HG02642 (cell line): ENCODE results near the gene ZBTB7C.

Experiments
- ATAC-seq: cut with Tn5 transposase; IDR thresholded peaks from one replicate; pipeline ENCODE4 v1.9.1; 2021; ENCODE audit warnings: mild to moderate bottlenecking; ENCODE audit not compliant: unreplicated experiment, poor library complexity

Gene ZBTB7C

DNA sequence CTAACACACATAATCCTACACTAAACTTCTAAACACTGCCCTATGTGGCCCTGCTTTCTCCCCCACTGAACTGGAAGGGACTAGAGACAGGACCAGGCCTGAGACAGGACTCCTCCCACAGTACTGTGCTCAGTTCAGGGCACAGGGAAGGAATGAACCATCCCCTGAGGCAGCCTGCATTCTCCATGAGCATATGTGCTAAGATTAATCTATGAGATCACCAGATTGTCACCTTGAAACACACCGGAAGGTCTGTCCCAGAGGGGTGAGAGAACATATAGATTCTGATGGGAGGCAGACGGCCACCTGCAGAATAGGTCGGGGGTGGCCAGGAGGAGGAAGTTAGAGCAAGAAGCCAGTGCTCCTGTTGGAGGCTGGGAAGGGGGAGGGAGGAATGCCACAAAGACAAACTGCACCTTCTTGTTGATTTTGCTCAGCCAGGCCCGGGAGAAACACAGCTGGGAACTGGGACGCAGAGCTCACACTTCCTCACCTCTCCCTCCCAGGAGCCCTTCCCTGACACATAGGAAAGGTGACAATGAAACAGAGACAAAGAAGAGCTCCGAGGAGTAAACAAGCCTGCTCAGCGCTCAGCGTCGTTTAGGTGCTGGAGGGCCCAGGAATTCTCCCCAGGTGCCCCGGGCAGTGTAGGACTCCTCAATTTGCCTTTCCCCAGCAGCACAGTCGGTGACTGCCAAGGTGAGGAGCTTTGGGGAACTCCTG is 52.1 kb downstream of the ZBTB7C start:
- no peak for ATAC-seq

DNA sequence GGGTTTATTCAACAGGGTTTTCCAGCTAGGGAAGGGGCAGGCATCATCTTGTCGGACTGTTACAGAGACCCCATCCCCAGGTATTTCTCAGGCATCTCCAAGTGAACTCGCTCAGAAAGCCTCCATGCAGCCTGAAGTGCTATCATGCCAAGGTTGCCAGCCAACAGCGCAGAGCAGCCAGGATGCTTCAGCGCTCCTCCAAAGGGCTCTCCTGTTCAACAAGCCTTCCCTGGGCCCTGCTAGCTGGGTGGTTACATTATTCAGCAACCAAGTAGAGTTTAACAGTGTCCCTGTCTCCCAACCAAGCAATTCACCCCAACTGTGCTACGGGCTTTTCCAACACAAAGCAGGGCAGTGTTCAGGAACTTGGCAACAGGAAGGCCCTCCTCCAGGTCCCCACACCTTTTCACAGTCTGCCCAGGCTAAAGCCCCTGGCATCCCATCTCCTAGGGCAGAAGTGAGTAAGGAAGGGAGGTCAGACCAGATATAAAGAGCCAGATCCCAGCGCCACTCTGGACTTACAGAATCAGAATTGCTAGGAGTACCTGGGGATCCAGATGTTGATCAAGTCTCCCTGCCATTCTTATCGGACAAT is 52.9 kb downstream of the ZBTB7C start:
- ATAC-seq: no peak

DNA sequence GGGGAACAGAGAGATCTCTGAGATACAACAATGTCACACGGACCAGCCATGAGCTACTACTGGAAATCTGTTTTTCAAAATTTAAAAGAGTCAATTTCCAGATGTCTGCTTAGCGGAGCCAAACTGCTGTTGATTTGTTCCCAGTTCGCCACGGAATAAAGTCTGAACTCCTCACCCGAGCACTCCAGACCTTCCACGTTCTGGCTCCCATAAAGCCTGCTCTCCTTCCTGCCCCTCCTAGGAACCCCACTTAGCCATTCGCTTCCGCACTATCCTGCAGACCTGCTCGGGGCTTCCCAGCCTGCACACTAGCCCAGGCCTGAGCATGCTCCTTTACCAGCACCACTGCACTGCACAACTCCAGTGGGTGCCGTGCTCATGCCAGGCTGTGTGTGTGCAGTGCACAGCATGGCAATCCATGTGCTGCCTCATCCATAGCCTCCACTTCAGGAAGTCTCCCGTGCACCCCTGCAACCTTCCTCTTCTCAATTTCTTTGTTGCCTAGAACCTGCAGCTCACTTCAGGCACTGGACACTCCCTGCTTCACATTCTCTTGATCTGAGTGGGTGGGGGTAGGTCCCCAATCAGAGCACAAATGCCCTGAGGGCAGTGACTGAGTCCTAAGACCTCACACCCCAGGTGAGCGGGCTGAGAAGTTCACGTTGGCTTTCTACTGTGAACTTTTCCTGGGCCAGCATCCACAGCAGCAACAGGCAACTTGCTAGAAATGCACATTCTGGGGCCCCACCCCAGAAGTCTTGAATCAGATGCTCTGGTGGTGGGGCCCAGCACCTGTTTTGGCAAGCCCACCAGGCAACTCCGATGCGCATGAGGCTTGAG is 53.7 kb downstream of the ZBTB7C start:
- no peak for ATAC-seq

DNA sequence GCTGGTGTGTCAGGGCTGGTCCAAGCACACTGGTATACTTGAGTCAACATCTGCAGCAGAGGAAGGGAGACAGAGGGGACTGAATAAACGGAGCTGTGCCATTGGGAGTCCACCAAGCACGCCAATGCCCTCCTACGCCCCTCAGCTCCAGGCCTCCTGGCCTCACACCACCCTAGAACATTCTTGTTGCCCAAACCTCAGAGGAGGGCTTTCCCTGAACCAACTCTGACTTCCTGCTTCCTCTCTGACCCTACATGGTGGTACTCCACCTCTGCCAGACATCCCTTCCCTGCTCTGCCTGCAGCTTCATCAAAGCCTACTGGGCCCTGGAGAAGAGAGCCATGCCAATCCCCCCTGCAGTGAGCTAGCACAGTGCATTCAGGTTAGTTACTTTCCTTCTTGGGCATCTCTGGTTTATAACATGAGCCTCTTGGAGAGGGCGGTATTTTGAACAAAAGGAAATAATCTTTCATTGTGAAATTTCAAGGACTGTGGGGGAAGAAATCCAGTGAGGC is 54.4 kb downstream of the ZBTB7C start:
- ATAC-seq: no peak

DNA sequence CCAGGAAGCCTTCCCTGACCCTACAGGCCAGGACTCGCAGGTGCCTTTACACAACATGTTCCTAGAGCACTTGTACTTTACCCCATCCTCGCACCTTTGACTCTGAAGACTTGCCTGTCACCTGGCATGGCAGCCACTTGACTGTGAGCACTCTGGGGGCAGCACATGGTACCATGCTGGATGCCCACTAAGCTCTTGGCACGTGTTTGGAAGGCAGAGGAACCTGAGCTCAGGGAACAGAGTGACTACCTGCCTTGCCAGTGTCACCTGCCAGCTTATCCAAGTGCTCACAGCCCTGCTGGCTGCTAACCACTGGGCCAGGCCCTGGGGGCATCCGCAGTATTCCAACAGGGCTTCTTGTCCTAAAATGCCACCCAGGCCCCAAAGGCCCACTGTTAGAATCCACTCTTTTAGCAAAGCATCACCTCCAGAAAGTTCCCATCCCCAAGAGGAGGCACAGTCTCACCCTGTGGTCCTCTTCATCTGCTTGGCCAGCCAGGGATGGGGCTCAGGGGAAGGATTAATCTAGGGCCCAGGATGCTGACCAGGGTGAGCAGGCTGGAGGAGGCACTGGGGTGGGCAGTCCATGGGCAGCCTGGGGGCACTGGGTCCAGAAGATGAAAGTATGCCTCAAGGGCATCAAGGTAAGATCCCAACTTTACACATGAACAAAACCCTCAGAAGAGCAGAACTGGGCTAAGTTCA is 57.0 kb downstream of the ZBTB7C start:
- no peak for ATAC-seq

DNA sequence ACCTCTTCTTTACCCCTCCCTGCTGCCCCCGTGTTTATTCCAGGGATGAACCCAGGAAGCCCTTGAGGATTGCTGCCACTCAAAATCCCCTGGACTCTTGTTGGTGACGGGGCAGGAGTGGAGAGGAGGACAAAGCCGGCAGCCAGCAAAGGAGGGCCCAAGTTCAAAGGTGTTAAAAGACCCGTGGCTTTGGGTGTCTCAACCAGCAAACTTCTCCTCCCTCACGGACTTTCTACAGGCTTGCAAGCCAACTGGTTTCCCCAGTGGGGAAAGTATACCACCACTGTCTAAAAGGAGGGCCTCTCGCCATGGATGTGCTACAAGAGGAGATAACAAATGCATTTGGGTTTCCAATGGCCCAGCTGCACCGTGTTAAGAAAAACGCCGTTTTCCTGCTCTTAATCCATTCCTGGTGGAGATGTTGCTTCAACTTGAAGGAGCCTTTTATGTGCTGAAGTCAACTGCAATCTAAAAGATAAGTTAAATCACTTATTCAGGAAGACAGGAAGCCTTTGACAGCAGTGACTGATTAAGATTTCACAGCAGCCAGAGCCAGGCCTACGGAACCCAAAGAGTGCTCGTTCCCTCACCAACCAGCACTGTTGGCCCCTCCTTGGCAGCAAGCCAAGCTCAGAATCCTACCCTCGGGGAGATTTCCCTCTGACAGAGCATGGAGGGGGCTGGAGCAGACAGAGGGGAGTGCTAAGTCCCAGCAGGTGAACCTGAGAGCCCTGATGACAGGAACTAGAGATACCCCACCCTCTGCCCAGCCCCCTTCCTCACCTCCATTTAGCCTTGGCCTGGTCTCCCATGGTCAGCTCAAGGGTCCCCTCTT is 57.8 kb downstream of the ZBTB7C start:
- ATAC-seq: no peak

DNA sequence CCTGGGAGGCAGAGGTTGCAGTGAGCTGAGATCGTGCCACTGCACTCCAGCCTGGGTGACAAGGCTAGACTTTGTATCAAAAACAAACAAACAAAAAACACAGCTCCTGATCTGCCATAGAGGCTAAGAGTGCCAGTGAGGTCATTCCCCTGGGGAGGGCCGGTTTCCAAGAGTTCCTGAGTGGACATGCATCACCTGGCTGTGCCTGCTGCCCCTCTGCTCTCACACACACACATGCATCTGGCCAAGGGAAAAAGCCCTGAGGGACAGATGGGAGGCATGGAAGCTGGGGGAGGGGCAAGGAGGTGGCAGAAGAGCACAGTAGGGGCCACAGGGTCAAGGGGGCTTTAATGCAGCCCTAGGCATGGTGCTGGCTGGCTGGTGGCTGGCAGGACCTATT is 60.4 kb downstream of the ZBTB7C start:
- no peak for ATAC-seq

DNA sequence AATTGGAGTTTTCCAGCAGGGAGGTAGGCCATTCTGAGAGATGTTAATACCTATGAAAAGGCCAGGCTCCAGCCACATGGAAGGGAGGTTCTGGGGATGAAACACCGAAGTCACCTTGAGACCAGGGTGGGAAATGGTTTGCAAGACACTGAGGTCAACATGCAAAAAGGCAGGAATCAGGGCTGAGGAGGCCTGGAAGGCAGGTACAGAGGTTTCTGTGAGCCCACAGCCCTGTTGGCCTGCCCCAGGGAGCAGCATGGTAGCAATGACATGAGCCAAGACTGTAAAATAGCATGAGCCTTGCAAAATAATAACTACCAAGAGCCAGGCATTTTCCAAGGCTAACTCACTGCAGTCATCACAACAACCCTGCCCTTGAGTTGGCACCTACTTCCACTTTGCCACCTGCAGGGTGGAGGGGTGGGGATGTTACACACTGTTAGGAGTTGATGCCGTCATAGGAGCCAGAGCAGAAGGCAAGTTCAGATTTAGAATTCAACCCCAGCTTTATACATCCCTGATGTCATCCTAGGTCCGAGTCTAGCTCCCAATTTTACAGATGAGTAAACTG is 61.3 kb downstream of the ZBTB7C start:
- ATAC-seq: no peak

DNA sequence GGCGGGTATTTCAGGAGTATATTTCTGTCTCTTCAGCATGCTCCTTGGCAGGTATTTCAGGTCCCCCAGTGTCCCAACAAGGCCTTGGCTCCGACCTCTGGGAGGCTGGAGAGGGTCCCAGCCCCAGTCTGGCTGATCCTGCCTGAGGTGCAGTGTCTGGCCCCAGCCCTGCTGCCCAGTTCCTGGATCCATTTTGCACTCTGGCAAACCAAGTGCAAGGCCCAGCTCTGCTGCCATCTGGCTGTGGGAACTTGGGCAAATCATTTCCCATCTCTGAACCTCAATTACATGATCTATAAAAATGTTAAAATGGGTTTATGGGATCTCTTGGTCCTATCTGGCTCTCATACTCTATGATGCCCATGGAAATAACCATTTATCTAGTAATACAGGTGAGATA is 63.6 kb downstream of the ZBTB7C start:
- ATAC-seq: no peak

DNA sequence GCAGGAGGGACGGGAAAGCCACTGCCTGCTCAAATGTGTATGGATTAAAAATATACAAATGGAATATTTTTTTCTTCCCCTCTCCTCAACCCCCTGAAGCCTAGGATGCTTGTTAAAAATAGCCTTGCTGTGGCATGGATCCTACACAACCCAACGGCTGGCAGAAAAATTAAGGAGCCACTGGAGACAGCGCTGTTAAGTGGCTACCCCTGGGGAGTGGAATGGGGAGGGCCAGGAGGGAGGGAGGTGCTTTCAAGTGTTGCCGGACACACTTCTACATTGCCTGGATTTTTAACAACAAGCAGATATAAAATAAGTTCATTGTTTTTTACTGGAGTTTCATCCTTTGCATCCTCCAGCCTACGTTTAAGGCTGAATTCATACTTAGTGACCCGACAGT is 66.6 kb downstream of the ZBTB7C start:
- ATAC-seq: no peak

DNA sequence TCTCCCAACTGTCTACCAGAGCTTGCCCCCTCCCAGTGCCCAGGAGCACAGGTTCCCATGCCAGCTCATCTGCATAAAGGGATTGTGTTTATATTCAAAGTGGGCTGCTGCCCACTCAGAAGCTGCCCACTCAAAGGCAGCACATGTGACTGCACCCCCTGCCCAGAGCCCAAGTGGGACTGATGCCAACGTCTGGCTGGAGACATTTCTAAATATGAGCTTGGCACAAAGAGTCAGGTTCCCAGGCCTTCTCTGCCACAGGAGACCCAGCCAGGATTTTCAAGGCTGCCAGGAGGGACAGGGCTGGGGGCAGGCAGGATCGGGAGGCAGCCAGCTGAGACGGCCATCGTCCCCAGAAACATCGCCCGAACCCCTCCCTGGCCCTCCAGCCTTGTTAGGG is 67.1 kb downstream of the ZBTB7C start:
- no peak for ATAC-seq

DNA sequence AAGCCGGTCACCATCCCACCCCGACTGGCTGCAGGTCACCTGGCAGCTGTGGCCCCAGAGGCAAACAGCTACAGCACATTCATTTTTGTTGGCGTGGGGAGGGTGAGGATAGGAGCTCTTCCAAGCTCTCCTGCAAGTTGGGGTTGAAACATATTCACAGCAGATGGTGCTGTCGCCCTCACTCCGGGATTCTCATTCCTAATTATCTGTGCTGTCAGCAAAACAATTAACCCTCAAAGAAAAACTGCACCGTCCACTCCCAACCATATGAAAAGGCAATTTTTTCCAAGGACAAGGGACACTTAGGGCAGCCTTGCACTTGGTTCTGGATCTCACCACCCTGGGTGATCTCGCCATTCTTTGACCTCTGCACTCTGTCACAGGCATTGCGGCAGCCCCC is 68.6 kb downstream of the ZBTB7C start:
- no peak for ATAC-seq

DNA sequence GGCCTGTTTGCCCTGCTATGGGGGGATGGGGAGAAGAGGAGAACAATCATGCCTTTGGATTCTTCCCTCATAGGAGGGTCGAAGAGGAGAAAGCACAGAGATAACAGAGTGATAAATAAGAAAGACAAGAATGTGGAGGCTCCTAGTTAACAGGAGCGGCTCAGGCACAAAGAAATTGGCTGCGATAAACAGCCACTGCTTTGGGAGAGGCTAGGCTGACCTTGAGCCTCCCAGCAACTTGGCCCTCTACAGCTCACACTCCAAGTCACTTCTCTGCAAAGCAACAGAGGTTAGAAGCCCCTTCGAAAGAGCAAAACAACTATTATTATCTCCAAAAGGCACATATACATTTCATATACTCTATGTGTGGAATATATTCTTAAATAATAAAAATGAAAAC is 69.5 kb downstream of the ZBTB7C start:
- ATAC-seq: no peak

DNA sequence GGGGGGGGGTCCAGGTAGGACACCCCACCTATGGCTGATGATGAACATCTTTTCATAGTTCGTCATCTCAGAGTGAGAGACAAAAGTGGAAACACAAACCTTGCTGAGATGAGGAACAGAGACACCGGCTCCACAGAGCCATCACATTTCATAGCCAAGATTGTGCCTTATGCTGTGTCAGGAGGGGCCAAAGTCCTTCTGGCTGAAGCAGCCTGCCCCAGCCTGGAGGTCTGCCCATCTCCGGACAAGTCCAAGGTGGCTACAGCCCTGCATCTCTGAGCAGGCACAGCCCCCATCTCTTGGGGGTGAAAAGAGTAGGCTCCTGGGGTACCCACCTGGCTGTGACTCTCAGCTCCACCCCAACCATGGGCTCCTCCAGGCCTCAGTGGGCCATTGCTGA is 70.3 kb downstream of the ZBTB7C start:
- no peak for ATAC-seq

DNA sequence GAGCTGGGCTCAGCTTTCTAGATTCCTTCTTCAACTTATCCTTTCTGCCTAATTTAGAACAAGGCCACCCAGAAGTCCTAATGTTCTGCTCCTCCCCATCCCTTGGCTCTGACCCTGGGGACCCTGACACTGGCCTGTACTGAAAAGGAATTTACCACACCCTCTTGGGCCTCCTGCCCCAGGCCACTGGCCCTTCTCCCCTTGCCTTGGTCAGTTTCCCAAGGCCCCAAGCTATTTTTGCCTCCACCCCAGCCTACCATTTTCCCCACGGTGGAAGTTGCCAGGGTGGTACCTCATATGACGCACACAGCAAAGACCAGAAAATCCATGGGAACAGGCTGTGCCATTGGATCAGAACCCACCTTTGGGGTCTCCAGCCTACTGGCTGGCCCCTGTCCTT is 72.1 kb downstream of the ZBTB7C start:
- no peak for ATAC-seq

DNA sequence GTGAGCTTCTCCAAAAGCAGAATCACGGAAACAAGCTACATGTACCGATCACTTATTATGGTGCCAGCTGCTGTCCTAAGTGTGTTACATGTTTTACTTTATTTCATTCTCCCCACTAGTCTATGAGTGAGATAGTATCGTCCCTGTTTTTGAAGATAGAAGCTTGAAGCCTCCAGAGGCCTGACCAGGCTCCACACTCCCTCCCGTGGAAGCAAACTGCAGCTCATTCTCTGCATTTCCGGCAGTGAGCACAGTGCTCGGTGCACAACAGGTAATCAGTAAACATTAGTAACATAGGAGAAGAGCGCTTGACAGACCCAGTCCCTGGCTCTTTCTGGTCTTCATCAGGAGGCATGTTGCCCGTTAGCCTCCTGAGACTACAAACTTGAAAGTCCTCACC is 72.9 kb downstream of the ZBTB7C start:
- no peak for ATAC-seq

DNA sequence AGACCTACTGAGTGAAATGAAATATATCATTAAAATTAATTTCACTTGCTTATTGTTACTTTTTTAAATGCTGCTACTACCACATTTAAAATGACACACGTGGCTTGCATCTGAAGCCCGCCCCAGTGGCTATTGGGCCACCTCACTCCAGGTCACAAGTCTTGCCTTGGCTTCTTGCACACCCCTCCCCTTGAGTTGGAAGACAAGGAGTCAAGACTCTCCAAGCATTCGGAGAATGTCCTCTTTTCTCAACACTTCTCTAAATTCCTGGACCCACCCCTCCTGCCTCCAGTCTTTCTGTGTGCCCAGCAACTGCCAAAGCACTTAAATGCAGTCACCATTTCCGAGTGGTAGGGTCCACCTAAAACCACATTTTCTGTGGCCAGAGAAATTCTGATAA is 73.4 kb downstream of the ZBTB7C start:
- ATAC-seq: no peak

DNA sequence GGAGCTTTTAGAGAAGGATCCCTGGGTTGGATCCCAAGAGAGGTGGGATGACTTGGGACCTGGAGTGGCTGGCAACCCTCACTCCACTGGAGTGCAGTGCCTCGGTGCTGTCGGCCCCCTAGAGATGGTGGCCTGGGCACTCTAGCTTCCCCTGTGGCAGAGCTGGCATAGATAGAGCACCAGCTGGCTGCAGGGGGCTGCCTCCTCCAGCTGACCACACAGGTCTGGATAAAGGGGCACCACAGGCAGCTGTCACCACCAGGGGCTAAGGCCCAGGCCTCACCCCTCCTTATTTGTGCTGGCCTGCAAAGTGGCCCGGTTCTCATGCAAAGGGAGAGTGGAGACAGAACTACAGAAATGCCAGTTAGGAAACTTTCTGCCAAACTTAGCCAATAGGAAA is 74.3 kb downstream of the ZBTB7C start:
- no peak for ATAC-seq

DNA sequence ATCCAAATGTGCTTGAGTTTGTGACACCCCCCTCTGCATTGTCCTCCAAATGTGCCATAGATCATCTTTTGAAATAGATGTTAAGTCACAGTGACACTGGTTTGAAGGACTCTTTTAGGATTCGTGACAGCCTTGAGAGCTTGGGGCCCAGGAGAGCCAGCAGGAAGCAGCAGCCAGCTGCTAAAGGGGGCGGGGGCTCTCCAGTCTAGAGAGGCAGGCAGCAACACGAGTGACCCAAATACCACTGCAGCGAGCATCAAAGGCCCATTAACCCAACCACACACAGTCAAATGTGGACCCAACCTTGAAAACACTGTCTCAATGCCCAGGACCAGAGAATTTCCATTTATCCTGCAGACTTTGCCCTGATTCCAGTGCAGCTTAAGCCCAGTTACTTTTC is 75.6 kb downstream of the ZBTB7C start:
- ATAC-seq: no peak
